ENCODE measurements around the gene TEX55.
"Not testable (repeated sequence)": the region's sequence is repeated elsewhere in the genome, so short reads cannot be mapped to it uniquely, and the experiment has no call there.

Gene TEX55

DNA sequence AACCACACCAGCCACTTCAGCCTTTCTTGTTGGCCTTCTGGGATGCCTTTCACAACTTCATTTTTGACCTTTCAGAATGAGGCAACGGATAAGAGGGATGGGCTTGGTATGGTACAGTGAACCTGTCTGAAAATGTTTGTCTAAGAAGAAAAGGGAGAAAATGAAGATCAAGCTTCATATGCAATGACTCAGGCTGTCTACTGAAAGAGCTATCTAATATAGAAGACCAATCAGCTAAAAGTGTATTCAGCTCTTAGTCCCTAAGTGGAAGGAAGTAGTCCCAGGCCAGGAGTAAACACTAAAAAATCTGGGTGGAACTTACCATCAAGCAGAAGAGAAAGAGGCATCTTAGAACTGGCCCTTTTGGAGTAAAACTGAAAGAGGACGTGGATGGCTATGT, 15.3 kb downstream of the TEX55 start:
- no peak for DNase-seq

- not testable (repeated sequence) for DNase-seq
Measured at GRCh38 chr3:119164745-119165144, 18.8 kb downstream of the TEX55 start.

- DNase-seq, result no peak
Measured at GRCh38 chr3:119170821-119171220, 24.9 kb downstream of the TEX55 start.

DNA sequence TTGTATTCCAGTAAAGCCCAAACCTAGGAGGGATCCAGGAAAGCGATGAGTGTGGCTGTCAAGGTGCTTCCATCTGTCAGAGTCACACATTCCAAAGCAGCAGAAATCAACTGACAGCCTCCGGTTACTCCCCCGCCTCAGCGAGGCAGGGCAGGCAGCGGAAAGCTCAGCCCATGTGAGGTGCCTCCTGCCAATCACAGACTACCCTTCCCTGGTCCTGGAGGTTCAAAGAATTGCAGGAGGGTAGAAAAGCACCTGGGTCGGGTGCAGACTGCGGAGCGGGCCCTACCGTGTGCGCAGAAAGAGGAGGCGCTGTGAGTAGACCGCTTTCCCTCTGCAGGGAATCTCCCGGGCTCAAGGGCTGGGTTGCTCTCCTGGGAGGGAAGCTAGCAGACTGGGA, 27.4 kb downstream of the TEX55 start, which contains the start of gene UPK1B:
UPK1B (plus strand) TSS at position 274 of the 400 bp plus-strand sequence. CDS start 13,144 bp downstream, outside the sequence.
- no peak for DNase-seq

GRCh38 chr3:119175872-119176756, 30.1 kb downstream of the TEX55 start:
- DNase-seq, result no peak

DNA sequence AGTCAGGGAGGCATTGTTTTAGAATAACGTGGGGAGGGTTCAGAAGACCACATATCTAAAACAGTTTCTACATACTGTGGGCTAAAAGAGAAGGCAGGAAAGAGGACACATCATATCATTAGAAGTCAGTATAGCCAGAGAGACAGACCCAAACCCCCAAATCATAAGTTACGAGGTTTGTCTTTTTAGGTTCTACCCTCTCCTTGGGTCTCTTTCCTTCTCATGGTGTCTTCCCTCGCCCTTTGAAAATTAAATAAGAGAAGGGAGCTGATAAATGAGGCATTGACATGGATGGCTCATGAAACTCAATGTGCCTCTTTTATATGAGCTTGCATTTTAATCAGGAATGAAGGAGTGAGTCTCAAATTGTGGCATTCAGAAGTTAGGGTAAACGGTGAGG, 30.8 kb downstream of the TEX55 start:
- no peak for DNase-seq

GRCh38 chr3:119177321-119177720, 31.4 kb downstream of the TEX55 start:
- no peak for DNase-seq

GRCh38 chr3:119181765-119182164, 35.8 kb downstream of the TEX55 start:
- no peak for DNase-seq

GRCh38 chr3:119184111-119184510, 38.1 kb downstream of the TEX55 start:
- no peak for DNase-seq

DNA sequence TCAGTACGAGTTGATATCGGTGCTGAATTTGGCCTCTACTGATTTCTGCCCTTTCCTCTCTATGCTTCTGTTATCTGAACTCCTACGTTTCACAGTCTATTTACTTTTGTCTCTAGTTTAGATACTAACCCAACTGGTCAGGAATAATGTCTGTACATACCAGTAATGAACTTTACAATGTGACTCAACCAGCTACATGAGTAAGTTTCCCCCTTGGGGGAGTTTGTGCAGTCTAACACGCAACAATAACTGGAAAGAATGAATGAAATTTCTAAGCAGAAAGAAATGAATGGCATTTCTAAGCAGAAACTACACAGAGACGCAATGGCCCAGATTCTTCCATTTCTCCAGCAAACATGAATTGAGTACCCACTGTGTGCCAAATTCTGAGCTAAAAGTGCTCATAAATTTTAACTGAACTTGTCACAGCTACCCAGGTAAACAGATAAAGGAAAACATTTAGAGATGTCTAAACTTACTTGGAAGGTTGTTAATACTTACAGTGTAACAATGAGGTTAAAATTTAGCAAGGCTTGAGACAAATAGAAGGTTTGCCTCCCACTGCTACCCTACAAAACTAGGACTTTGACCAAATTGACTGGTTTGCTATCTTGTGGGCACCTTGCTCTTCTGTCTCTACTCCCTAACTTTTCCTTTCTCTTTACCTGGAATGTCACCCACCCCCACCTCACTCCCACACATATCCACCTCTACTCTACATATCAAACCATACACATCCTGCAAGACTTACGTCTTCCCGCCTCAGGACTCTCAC, 39.0 kb downstream of the TEX55 start:
- DNase-seq, result no peak

- no peak for DNase-seq
Measured at GRCh38 chr3:119187266-119187665, 41.3 kb downstream of the TEX55 start.

DNA sequence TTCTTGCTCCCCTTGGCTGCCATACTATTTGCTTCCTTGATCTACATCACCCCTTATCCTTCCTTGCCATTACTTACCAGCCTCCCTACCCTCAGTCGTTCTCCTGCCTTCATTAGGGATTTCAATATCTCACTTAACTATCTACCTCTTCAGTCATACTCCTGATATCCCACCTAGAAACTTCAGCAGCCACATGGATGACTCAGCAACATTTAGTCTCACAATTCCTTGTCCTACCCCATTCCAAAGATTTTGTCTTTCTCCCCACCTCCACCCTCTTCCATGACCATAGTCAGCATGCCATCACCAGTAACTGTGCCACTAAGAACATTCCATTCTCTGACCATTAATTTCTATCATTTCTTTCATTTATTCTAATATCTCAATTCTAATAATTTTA, 45.8 kb downstream of the TEX55 start:
- no peak for DNase-seq

- no peak for DNase-seq
Measured at GRCh38 chr3:119194237-119195150, 48.5 kb downstream of the TEX55 start.

DNA sequence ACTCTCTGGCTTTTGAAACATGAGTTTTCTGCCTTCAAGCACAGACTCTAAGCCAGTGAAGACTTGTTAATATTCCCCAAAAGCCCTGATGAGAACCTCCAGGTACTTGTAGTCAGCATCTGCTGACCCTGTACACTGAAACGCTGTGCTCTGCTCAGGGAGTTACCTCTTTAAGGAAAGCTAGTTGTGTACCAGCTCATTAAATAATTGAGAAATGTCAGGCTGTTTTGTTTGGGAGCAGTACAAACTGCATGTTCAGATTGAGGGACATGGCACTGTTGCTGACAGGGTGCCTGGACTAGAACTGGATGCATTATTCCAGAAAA, 49.1 kb downstream of the TEX55 start:
- no peak for DNase-seq

- no peak for DNase-seq
Measured at GRCh38 chr3:119195911-119196310, 49.9 kb downstream of the TEX55 start.
